Ovary (tissue), 9 donors: ENCODE data around the gene NEDD9. TPM values are rescaled to one million over a fixed set of nuclear protein-coding genes. Genes with fewer than 3 reads are reported as not detected.

ENCODE experiments used
- DNase-seq, 5 donors: peaks; one replicate each; pipeline ENCODE4 v3.0.0-alpha.2; 2019 to 2020
- H3K27ac ChIP-seq, 2 donors: fragments of 200-600 bp; one replicate each; pipeline versions ENCODE4 v1.5.1 to v1.8.0; 2019 to 2022
- H3K27me3 ChIP-seq: fragments of 200-600 bp; one replicate; pipeline ENCODE4 v1.8.0; 2022
- H3K36me3 ChIP-seq: fragments of 200-600 bp; sonication (generic); one replicate; pipeline ENCODE4 v1.5.1; 2019
- H3K4me1 ChIP-seq: one replicate; pipeline ENCODE4 v1.8.1; 2013; ENCODE audit warnings: mild to moderate bottlenecking, moderate library complexity; ENCODE audit not compliant: insufficient read depth
- H3K4me3 ChIP-seq: fragments of 200-600 bp; sonication (generic); one replicate; pipeline ENCODE4 v1.5.1; 2017
- H3K9me3 ChIP-seq, 2 donors: fragments of 200-600 bp in 1 of 2; sonication (generic) in 1 of 2; one replicate each; pipeline versions ENCODE4 v1.5.1 to v1.8.1; 2013 to 2019; ENCODE audit warnings: mild to moderate bottlenecking in 1 of 2, moderate library complexity in 1 of 2
- CTCF ChIP-seq, 3 donors: fragments of 450-650 bp in 2 of 3; fragments of 200-600 bp in 1 of 3; IDR thresholded peaks; one replicate each; pipeline versions ENCODE4 v1.5.1 to v1.8.0; 2016 to 2022; ENCODE audit warnings: antibody characterized with exemption in 3 of 3, mild to moderate bottlenecking in 1 of 3
- EP300 ChIP-seq: sonication (generic); formaldehyde crosslinking; IDR thresholded peaks from one replicate; pipeline ENCODE4 v1.6.1; 2017; ENCODE audit warnings: antibody characterized with exemption
- POLR2A ChIP-seq: fragments of 450-650 bp; IDR thresholded peaks from one replicate; pipeline ENCODE4 v1.6.1; 2017; ENCODE audit warnings: antibody characterized with exemption, mild to moderate bottlenecking, moderate library complexity
- WGBS, 3 donors: extraction: QIAGEN DNeasy Blood & Tissue Kit in 1 of 3; methylation state at CpG; one replicate each; pipeline versions ENCODE4 v1.1.5 to v1.1.7; 2013 to 2017; 5-methylcytosine and 5-hydroxymethylcytosine counted together
- intact Hi-C, 4 donors: fragments of 100-400 bp; cut with DNase I; formaldehyde crosslinking; loops; one replicate each; pipeline versions ENCODE4 v1.11.0 to v1.15.1; 2022 to 2023
- polyA plus RNA-seq, 2 donors: library from polyadenylated mRNA; stranded (reverse); fragments of 200-250 nt in 1 of 2; fragments of 350-450 nt in 1 of 2; fragmentation: Illumina TruSeq in 1 of 2; extraction: RNeasy Lipid Tissue Mini Kit (QIAGEN cat#74804) in 1 of 2; gene quantifications; one replicate each; pipeline ENCODE4 v1.2.3, GENCODE V29; 2013 to 2014
- total RNA-seq, 7 donors: library from RNA; depleted of rRNA in 2 of 7; stranded (reverse); fragments of >200 nt in 2 of 7; fragmentation: NEBNext Ultra II Directional in 3 of 7; extraction: Animal tissue kit (Norgen Biotek cat#: 25700) in 3 of 7; gene quantifications; one replicate each; pipeline versions ENCODE4 v1.1.0 to v1.2.4, GENCODE V29; 2016 to 2023
- donor health status: DM: no; HTN: no; CAD: no; lungs with moderate emphysema.
- donor health status: DM: no; HTN: no; CAD: no.
- donor health status: Bipolar disorder and iron deficiency.
- donor health status: DM: yes; HTN: yes; CAD: no.
- donor health status: DM: no; HTN: no; CAD: no.
- donor health status: DM: yes; HTN: yes; CAD: no.

NEDD9 gene
- total and polyA plus RNA-seq, 9 donors: 5.0 to 49.4 (median 13.7) TPM

DNA sequence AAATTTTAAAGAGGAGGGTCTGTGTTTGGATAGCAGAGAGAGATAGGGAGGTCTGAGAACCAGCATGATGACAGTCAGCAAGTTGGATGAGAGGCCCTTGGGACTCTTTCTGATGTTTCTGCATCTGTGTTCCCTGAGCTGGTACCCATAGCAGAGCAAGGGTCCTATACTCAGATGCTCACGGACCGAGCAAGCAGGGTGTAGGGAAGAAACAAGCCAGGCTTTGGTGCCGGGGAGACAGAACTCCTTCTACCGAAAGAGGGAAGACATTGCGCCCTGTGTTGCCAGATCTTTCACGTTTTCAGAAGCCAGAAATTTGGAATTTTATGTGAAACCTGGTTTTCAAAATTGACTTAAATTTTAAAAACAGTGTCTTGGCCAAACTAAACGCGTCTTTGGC lies 34.6 kb downstream of the NEDD9 start:
- H3K4me1 ChIP-seq: no peaks in the 10 kb centered on the region
- 95 to 97% (median 96%) methylated on average over 8 of the region's 8 CpGs for WGBS, 3 donors
- intact Hi-C loops: no loop called here
- no peak for TF ChIP-seq POLR2A
- no peak for TF ChIP-seq CTCF (IDR thresholded peaks at IDR 0.05)
- no peak for TF ChIP-seq EP300
- H3K27ac ChIP-seq: no peak overlapping the region
- H3K4me3 ChIP-seq: no peak overlapping the region
- H3K36me3 ChIP-seq: no peaks in the 10 kb centered on the region
- no peaks in the 10 kb centered on the region for H3K27me3 ChIP-seq
- H3K9me3 ChIP-seq: no peaks in the 10 kb centered on the region
- DNase-seq: no peak

GRCh38 chr6:11197175-11197536 lies 35.3 kb downstream of the NEDD9 start:
- H3K4me3 ChIP-seq: no peak overlapping the region
- no peak for DNase-seq
- no peaks in the 10 kb centered on the region for H3K9me3 ChIP-seq
- intact Hi-C loops: no loop called here
- H3K27ac ChIP-seq: no peak overlapping the region
- H3K27me3 ChIP-seq: no peaks in the 10 kb centered on the region
- H3K4me1 ChIP-seq: no peaks in the 10 kb centered on the region
- H3K36me3 ChIP-seq: no peaks in the 10 kb centered on the region
- 21 to 26% (median 22%) methylated on average over 3 of the region's 3 CpGs for WGBS, 3 donors
- no peak for TF ChIP-seq CTCF (IDR thresholded peaks at IDR 0.05)
- TF ChIP-seq EP300: no peak
- TF ChIP-seq POLR2A: no peak

DNA sequence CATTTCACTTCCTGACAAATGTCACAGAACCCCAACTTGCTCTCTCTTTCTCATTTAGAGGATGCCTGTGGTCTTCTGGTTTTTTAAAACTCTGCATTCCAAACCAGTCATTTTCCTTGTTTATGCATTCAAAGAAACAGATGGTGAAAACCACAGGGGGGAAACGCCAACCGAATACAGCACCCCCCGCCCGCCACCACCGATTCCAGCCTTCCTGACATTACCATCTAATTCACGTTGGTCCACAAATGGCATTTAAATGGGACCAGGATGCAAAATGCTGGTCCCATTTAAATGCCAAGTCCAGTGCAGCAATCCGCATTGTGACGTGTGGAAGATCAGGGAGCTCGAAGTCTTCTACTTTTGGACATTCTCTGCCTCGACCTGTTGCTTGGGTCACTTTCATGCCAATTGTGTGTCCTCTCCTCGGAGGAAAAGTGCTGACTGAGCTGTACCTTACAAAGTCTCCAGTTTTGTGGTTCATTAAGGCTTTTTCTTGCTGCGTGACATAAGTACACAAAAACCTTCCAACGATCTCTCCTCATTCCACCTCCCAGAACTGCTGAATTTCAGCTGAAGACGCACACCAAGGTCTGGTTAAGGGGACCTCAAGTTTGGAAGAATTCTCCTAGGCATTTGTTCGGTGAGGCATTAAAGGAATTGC lies 35.8 kb downstream of the NEDD9 start:
- H3K4me1 ChIP-seq: no peaks in the 10 kb centered on the region
- no peaks in the 10 kb centered on the region for H3K36me3 ChIP-seq
- 68 to 78% (median 71%) methylated on average over 15 of the region's 15 CpGs for WGBS, 3 donors
- H3K27ac ChIP-seq: no peak overlapping the region
- intact Hi-C loops: no loop called here
- H3K9me3 ChIP-seq: no peaks in the 10 kb centered on the region
- no peak for TF ChIP-seq CTCF (IDR thresholded peaks at IDR 0.05)
- no peak for TF ChIP-seq EP300
- no peak for TF ChIP-seq POLR2A
- H3K4me3 ChIP-seq: no peak overlapping the region
- DNase-seq: no peak
- H3K27me3 ChIP-seq: no peaks in the 10 kb centered on the region

DNA sequence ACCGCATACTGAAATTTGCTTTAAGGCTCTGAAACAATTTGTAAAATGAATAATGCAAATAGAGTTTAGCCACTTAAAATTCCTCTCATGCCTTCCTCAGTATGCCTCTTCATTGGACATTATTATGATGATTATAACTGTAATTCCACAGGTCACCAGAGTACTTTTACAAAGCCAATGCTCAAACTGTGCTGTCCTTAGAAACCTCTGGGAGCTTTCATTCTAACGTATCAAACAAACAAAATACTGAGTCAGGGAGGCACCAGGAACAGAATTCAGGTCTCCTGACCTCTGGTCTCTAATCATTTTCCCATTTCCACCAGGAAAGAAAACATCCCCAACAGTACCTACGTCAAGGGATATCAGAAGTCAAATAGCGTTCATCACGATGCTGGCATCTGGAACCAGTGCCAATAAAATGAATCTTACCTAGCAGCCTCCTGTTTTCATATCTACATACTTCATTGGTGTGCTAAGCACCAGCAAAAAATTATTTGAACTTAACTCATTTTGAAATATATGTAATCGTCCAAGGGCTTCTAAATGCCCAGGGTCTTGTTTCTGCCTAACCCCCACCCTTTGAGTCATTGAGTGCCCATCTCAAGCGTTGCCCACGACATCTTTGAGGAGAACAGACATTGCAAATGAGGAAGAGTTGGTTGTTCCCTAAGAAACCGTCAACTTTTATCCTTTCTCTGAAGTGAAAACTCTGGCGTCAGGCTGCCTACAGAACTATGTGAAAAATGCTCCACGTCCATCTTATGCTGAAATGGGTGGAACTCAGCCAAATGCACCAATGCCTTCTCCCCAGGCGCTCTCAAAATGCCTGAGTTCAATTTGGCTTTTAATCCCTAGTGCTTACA lies 37.9 kb downstream of the NEDD9 start:
- Histone ChIP-seq H3K27me3 (no peaks in the 10 kb centered on the region), H3K4me1 (no peaks in the 10 kb centered on the region), H3K36me3 (no peaks in the 10 kb centered on the region), H3K9me3 (no peaks in the 10 kb centered on the region), H3K27ac (no peak overlapping the region), H3K4me3 (no peak overlapping the region)
- TF ChIP-seq CTCF (IDR thresholded peaks at IDR 0.05) (no peak), POLR2A (no peak), EP300 (no peak)
- DNase-seq: no peak
- 64 to 81% (median 75%) methylated on average over 12 of the region's 12 CpGs for WGBS, 3 donors
- intact Hi-C loops: no loop called here
